Vagina (tissue), 2 donors: Measurements from ENCODE around the gene NT5DC1. TPM values are rescaled to one million over a fixed set of nuclear protein-coding genes. Genes with fewer than 3 reads are reported as not detected.

ENCODE experiments used
- DNase-seq, 2 donors: peaks; one replicate each; pipeline ENCODE4 v3.0.0-alpha.2; 2017; ENCODE audit errors: extremely low spot score in 2 of 2
- H3K27ac ChIP-seq: fragments of 200-600 bp; sonication (generic); one replicate; pipeline ENCODE4 v1.5.1; 2019
- H3K27me3 ChIP-seq: fragments of 200-600 bp; sonication (generic); one replicate; pipeline ENCODE4 v1.5.1; 2019
- H3K36me3 ChIP-seq, 2 donors: fragments of 200-600 bp; sonication (generic); one replicate each; pipeline ENCODE4 v1.5.1; 2017 to 2019
- H3K4me1 ChIP-seq: fragments of 200-600 bp; sonication (generic); one replicate; pipeline ENCODE4 v1.5.1; 2019
- H3K4me3 ChIP-seq, 2 donors: fragments of 200-600 bp; sonication (generic); 1 replicate in 1 of 2; 2 replicates in 1 of 2; pipeline ENCODE4 v1.5.1; 2016 to 2019
- H3K9me3 ChIP-seq: fragments of 200-600 bp; sonication (generic); one replicate; pipeline ENCODE4 v1.5.1; 2019
- CTCF ChIP-seq, 3 experiments: fragments of 450-650 bp in 2 of 3; fragments of 200-600 bp in 1 of 3; sonication (generic) in 1 of 3; IDR thresholded peaks; one replicate each; pipeline ENCODE4 v1.5.1; 2017 to 2019; ENCODE audit warnings: antibody characterized with exemption in 3 of 3, mild to moderate bottlenecking in 2 of 3, moderate library complexity in 2 of 3
- POLR2A ChIP-seq, 2 donors: fragments of 450-650 bp; IDR thresholded peaks; one replicate each; pipeline ENCODE4 v1.6.1; 2017; ENCODE audit warnings: antibody characterized with exemption in 2 of 2, mild to moderate bottlenecking in 2 of 2, moderate library complexity in 2 of 2
- POLR2AphosphoS5 ChIP-seq, 2 donors: sonication (generic); formaldehyde crosslinking; IDR thresholded peaks; one replicate each; pipeline ENCODE4 v1.9.0; 2017; ENCODE audit warnings: antibody characterized with exemption in 2 of 2, mild to moderate bottlenecking in 2 of 2, low read depth in 1 of 2; ENCODE audit not compliant: insufficient read depth in 1 of 2
- intact Hi-C: fragments of 100-400 bp; cut with DNase I; formaldehyde crosslinking; loops from one replicate; pipeline ENCODE4 v1.15.1; 2023
- total RNA-seq: library from RNA; depleted of rRNA; stranded (reverse); fragments of >200 nt; gene quantifications from one replicate; pipeline ENCODE4 v1.2.3, GENCODE V29; 2016

NT5DC1 gene
- total RNA-seq, 1 donor from 2014 or later, result 6.1 TPM

- intact Hi-C loops, result no loop called here
- DNase-seq, result peak in 1 of 2 donors; percentile 97
- Histone ChIP-seq H3K9me3 (no peaks in the 10 kb centered on the region), H3K27me3 (no peaks in the 10 kb centered on the region), H3K4me1 (peaks cover 56% of the 10 kb centered on the region), H3K36me3 (peaks cover 0 to 1% of the 10 kb centered on the region in 2 donors), H3K4me3 (peak within 1 kb of the TSS; percentile 73 to 95), H3K27ac (peak within 1 kb of the TSS; percentile 99)
- TF ChIP-seq CTCF (IDR thresholded peaks at IDR 0.05), result no peak
- peak; percentile 91 to 100 for TF ChIP-seq POLR2AphosphoS5 (IDR thresholded peaks at IDR 0.05; ENCODE audit: insufficient read depth in 1 of 2, low read depth in 1 of 2)
- peak in 1 of 2 donors; percentile 99 for TF ChIP-seq POLR2A (IDR thresholded peaks at IDR 0.05)
Observed at GRCh38 chr6:116279232-116280160, 178.8 kb downstream of the NT5DC1 start, which contains the start of gene TSPYL1. TSS of gene TSPYL1 (minus strand) at chr6:116279930. CDS start at chr6:116279830, 100 bp downstream.

GRCh38 chr6:116280161-116280932 lies 179.7 kb downstream of the NT5DC1 start:
- intact Hi-C loops, result no loop called here
- no peak for TF ChIP-seq CTCF (IDR thresholded peaks at IDR 0.05)
- TF ChIP-seq POLR2A (IDR thresholded peaks at IDR 0.05), result no peak
- no peak for TF ChIP-seq POLR2AphosphoS5 (IDR thresholded peaks at IDR 0.05; ENCODE audit: insufficient read depth in 1 of 2, low read depth in 1 of 2)

GRCh38 chr6:116280933-116281316 lies 180.3 kb downstream of the NT5DC1 start:
- intact Hi-C loops, result no loop called here
- no peak for DNase-seq
- peaks cover 42% of the 10 kb centered on the region for H3K4me1 ChIP-seq
- no peaks in the 10 kb centered on the region for H3K27me3 ChIP-seq
- TF ChIP-seq POLR2AphosphoS5 (IDR thresholded peaks at IDR 0.05; ENCODE audit: insufficient read depth in 1 of 2, low read depth in 1 of 2), result no peak
- TF ChIP-seq POLR2A (IDR thresholded peaks at IDR 0.05), result no peak
- no peak for TF ChIP-seq CTCF (IDR thresholded peaks at IDR 0.05)
- H3K9me3 ChIP-seq, result no peaks in the 10 kb centered on the region
- H3K27ac ChIP-seq, result peak overlapping the region; percentile 99
- H3K36me3 ChIP-seq, result no peaks in the 10 kb centered on the region
- no peak overlapping the region for H3K4me3 ChIP-seq

More at GRCh38 chr6:116280161-116280932, 179.7 kb downstream of the NT5DC1 start:
- peak overlapping the region; percentile 73 to 95 for H3K4me3 ChIP-seq
- no peak for DNase-seq
- H3K9me3 ChIP-seq, result no peaks in the 10 kb centered on the region
- H3K36me3 ChIP-seq, result no peaks in the 10 kb centered on the region
- peak overlapping the region; percentile 99 for H3K27ac ChIP-seq
- H3K27me3 ChIP-seq, result no peaks in the 10 kb centered on the region
- peaks cover 47% of the 10 kb centered on the region for H3K4me1 ChIP-seq

GRCh38 chr6:116282698-116283097 lies 182.0 kb downstream of the NT5DC1 start:
- TF ChIP-seq POLR2AphosphoS5 (IDR thresholded peaks at IDR 0.05; ENCODE audit: insufficient read depth in 1 of 2, low read depth in 1 of 2), result no peak
- no peak for TF ChIP-seq CTCF (IDR thresholded peaks at IDR 0.05)
- TF ChIP-seq POLR2A (IDR thresholded peaks at IDR 0.05), result no peak
- Histone ChIP-seq H3K36me3 (no peaks in the 10 kb centered on the region), H3K9me3 (no peaks in the 10 kb centered on the region), H3K4me3 (no peak overlapping the region), H3K27me3 (no peaks in the 10 kb centered on the region), H3K27ac (no peak overlapping the region), H3K4me1 (peaks cover 24% of the 10 kb centered on the region)
- DNase-seq, result no peak
- intact Hi-C loops, result no loop called here
